H1 (cell line): ENCODE measurements around the gene GPR137. TPM values are rescaled to one million over a fixed set of nuclear protein-coding genes. Genes with fewer than 3 reads are reported as not detected.

ENCODE experiments used
- CTCF ChIA-PET: fragments of 300-600 bp; sonication (Branson Sonifier 250); formaldehyde crosslinking; loops from one replicate; lab custom pipeline; 2021; ENCODE audit not compliant: partially characterized antibody; lab: Charles Lee
- POLR2A ChIA-PET: fragments of 300-600 bp; sonication (Branson Sonifier 250); formaldehyde crosslinking; loops from one replicate; lab custom pipeline; 2021; ENCODE audit warnings: inconsistent platforms; ENCODE audit not compliant: partially characterized antibody; lab: Charles Lee
- DNase-seq, 2 experiments: peaks; one replicate each; pipeline versions ENCODE4 v3.0.0 to v3.0.0-alpha.2; 2010 to 2022; ENCODE audit warnings: low spot score in 2 of 2, low read depth in 1 of 2, mixed read lengths in 1 of 2
- FAIRE-seq: peaks from 2 replicates; lab custom pipeline; 2011; peaks lifted over from hg19 to GRCh38; lab: Jason Lieb, UNC
- H2AFZ ChIP-seq: 2 replicates; pipeline ENCODE4 v1.8.1; 2012; ENCODE audit warnings: low read length, inconsistent platforms
- H2AK5ac ChIP-seq: 2 replicates; pipeline ENCODE4 v1.6.1; 2013; ENCODE audit warnings: low read depth, low read length
- H2BK120ac ChIP-seq: replicated peaks from 2 replicates; pipeline ENCODE3; 2013; ENCODE audit warnings: low read depth, low read length, inconsistent platforms
- H2BK12ac ChIP-seq: 2 replicates; pipeline ENCODE4 v1.6.1; 2013; ENCODE audit warnings: low read depth, low read length
- H2BK15ac ChIP-seq: 2 replicates; pipeline ENCODE4 v1.6.1; 2013; ENCODE audit warnings: low read length
- H2BK20ac ChIP-seq: 2 replicates; pipeline ENCODE4 v1.6.1; 2013; ENCODE audit warnings: low read length
- H2BK5ac ChIP-seq: 2 replicates; pipeline ENCODE4 v1.6.1; 2013; ENCODE audit warnings: low read depth, low read length
- H3K14ac ChIP-seq: 2 replicates; pipeline ENCODE4 v1.6.1; 2013; ENCODE audit warnings: inconsistent platforms; ENCODE audit not compliant: insufficient read length
- H3K18ac ChIP-seq: 2 replicates; pipeline ENCODE4 v1.6.1; 2013; ENCODE audit warnings: low read length; ENCODE audit errors: extremely low read depth
- H3K23ac ChIP-seq: 2 replicates; pipeline ENCODE4 v1.6.1; 2013; ENCODE audit warnings: inconsistent platforms; ENCODE audit not compliant: insufficient read length
- H3K23me2 ChIP-seq: 2 replicates; pipeline ENCODE4 v1.6.1; 2013; ENCODE audit warnings: low read depth, low read length
- H3K27ac ChIP-seq: 2 replicates; pipeline ENCODE4 v1.6.1; 2011; ENCODE audit warnings: low read depth, low read length, inconsistent platforms
- H3K27me3 ChIP-seq, 4 experiments: replicated peaks in 1 of 4; 1 replicate in 1 of 4; 2 replicates in 3 of 4; pipeline versions ENCODE4 v1.6.1 to v1.8.1; 2011 to 2013; ENCODE audit warnings: low read length in 3 of 4, mild to moderate bottlenecking in 3 of 4, inconsistent platforms in 2 of 4, mixed read lengths in 2 of 4, moderate library complexity in 1 of 4; ENCODE audit not compliant: control insufficient read depth in 3 of 4, insufficient read depth in 3 of 4; ENCODE audit errors: extremely low read depth in 1 of 4
- H3K36me3 ChIP-seq, 4 experiments: 2 replicates each; pipeline versions ENCODE4 v1.6.1 to v1.8.1; 2011 to 2013; ENCODE audit warnings: mild to moderate bottlenecking in 4 of 4, low read length in 3 of 4, moderate library complexity in 2 of 4, control low read depth in 1 of 4, inconsistent platforms in 1 of 4; ENCODE audit not compliant: insufficient read depth in 4 of 4, control insufficient read depth in 2 of 4
- H3K4ac ChIP-seq: replicated peaks from 2 replicates; pipeline ENCODE3; 2013; ENCODE audit warnings: low read length, low read depth, mixed read lengths, inconsistent platforms; ENCODE audit not compliant: insufficient read length
- H3K4me1 ChIP-seq, 4 experiments: replicated peaks in 1 of 4; 1 replicate in 1 of 4; 2 replicates in 3 of 4; pipeline versions ENCODE4 v1.6.1 to v1.8.1; 2011 to 2013; ENCODE audit warnings: low read length in 3 of 4, inconsistent platforms in 2 of 4, mixed read lengths in 1 of 4; ENCODE audit not compliant: insufficient read depth in 4 of 4, control insufficient read depth in 3 of 4
- H3K4me2 ChIP-seq, 2 experiments: 2 replicates each; pipeline versions ENCODE4 v1.6.1 to v1.8.1; 2011 to 2013; ENCODE audit warnings: low read depth in 2 of 2, low read length in 2 of 2, control low read depth in 1 of 2, inconsistent platforms in 1 of 2, mild to moderate bottlenecking in 1 of 2; ENCODE audit not compliant: insufficient read depth in 1 of 2
- H3K4me3 ChIP-seq, 4 experiments: fragments of 200-600, 300-600 bp in 1 of 4; sonication (generic), shearing (Covaris generic), sonication (Bioruptor Twin) in 1 of 4; 2 replicates each; pipeline versions ENCODE4 v1.5.1 to v1.8.1; 2011 to 2016; ENCODE audit warnings: low read length in 4 of 4, low read depth in 3 of 4, control low read depth in 2 of 4, inconsistent platforms in 2 of 4, mild to moderate bottlenecking in 2 of 4, mixed read lengths in 1 of 4, moderate library complexity in 1 of 4; ENCODE audit not compliant: insufficient read depth in 2 of 4; ENCODE audit errors: extremely low read depth in 1 of 4
- H3K56ac ChIP-seq: replicated peaks from 2 replicates; pipeline ENCODE3; 2013; ENCODE audit warnings: low read depth, mild to moderate bottlenecking, mixed read lengths, low read length, inconsistent platforms; ENCODE audit not compliant: insufficient read length
- H3K79me1 ChIP-seq: 2 replicates; pipeline ENCODE4 v1.6.1; 2013; ENCODE audit warnings: low read depth, low read length, control low read depth
- H3K79me2 ChIP-seq, 2 experiments: 2 replicates each; pipeline versions ENCODE4 v1.6.1 to v1.8.1; 2012 to 2013; ENCODE audit warnings: low read length in 2 of 2, mild to moderate bottlenecking in 2 of 2, inconsistent platforms in 1 of 2; ENCODE audit not compliant: insufficient read depth in 2 of 2, control insufficient read depth in 1 of 2
- H3K9ac ChIP-seq, 4 experiments: replicated peaks in 1 of 4; 1 replicate in 1 of 4; 2 replicates in 3 of 4; pipeline versions ENCODE4 v1.6.1 to v1.8.1; 2011 to 2013; ENCODE audit warnings: low read depth in 3 of 4, low read length in 3 of 4, control low read depth in 2 of 4, mild to moderate bottlenecking in 2 of 4, moderate library complexity in 2 of 4, inconsistent platforms in 1 of 4; ENCODE audit errors: extremely low read depth in 1 of 4
- H3K9me3 ChIP-seq, 2 experiments: 2 replicates each; pipeline versions ENCODE4 v1.6.1 to v1.8.1; 2012 to 2013; ENCODE audit warnings: mild to moderate bottlenecking in 2 of 2, moderate library complexity in 2 of 2, control low read depth in 1 of 2, inconsistent platforms in 1 of 2, low read depth in 1 of 2, low read length in 1 of 2, mixed read lengths in 1 of 2; ENCODE audit not compliant: insufficient read depth in 2 of 2
- H4K20me1 ChIP-seq, 2 experiments: replicated peaks in 1 of 2; 2 replicates each; pipeline versions ENCODE3 to v1.8.1; 2011 to 2013; ENCODE audit warnings: inconsistent platforms in 2 of 2, low read length in 2 of 2, mild to moderate bottlenecking in 1 of 2; ENCODE audit not compliant: insufficient read depth in 2 of 2, control insufficient read depth in 1 of 2
- H4K5ac ChIP-seq: 2 replicates; pipeline ENCODE4 v1.6.1; 2013; ENCODE audit warnings: low read length, low read depth, mixed read lengths, inconsistent platforms; ENCODE audit not compliant: insufficient read length
- H4K8ac ChIP-seq: 2 replicates; pipeline ENCODE4 v1.8.0; 2013; ENCODE audit warnings: mild to moderate bottlenecking, moderate library complexity, low read length, inconsistent platforms; ENCODE audit not compliant: insufficient read depth; ENCODE audit errors: extremely low read depth
- H4K91ac ChIP-seq: replicated peaks from 2 replicates; pipeline ENCODE3; 2013; ENCODE audit warnings: low read length, mixed read lengths, inconsistent platforms; ENCODE audit not compliant: insufficient read length
- YY1 ChIP-seq: IDR thresholded peaks from 2 replicates; pipeline ENCODE4 v1.6.1; 2011; ENCODE audit warnings: low read depth, mild to moderate bottlenecking, low read length
- WGBS, 2 experiments: shearing (Covaris generic) in 1 of 2; methylation state at CpG; one replicate each; pipeline versions ENCODE4 v1.1.6 to v1.1.7; 2013 to 2015; ENCODE audit warnings: low lambda C conversion rate in 2 of 2, mixed read lengths in 2 of 2, inconsistent platforms in 1 of 2, low coverage in 1 of 2, missing lambda C conversion rate in 1 of 2; ENCODE audit not compliant: insufficient replicate concordance in 2 of 2, insufficient coverage in 1 of 2, insufficient read length in 1 of 2; ENCODE audit errors: extremely low coverage in 1 of 2, missing lambda C conversion rate in 1 of 2; 5-methylcytosine and 5-hydroxymethylcytosine counted together
- polyA plus RNA-seq, 7 experiments: library from polyadenylated mRNA; depleted of rRNA in 3 of 7; stranded (reverse) in 5 of 7; unstranded in 2 of 7; fragments of >200 nt in 5 of 7; fragments of 200-250 nt in 2 of 7; gene quantifications; 1 replicate in 5 of 7; 2 replicates in 1 of 7; 4 replicates in 1 of 7; pipeline versions ENCODE4 v1.2.1 to v1.2.3, GENCODE V29; 2011 to 2013; ENCODE audit warnings: missing spikeins in 2 of 7, mixed read lengths in 2 of 7
- total RNA-seq: library from RNA; stranded (reverse); fragmentation: NEBNext Ultra II Directional; extraction: Animal tissue kit (Norgen Biotek cat#: 25700); gene quantifications from 2 replicates; pipeline ENCODE4 v1.2.1, GENCODE V29; 2021

The GPR137 gene
- total and polyA plus RNA-seq, 2 of the 8 experiments (the other 6 are each of a cell fraction or from before 2014, with no cell fraction given) = 36.2 to 37.8 TPM

- H3K4me1 ChIP-seq = peaks cover 0 to 16% (median 8%) of the 10 kb centered on the region in 4 experiments; a peak in 6 of 7 replicates
- H4K20me1 ChIP-seq = peaks cover 0 to 13% of the 10 kb centered on the region in 2 experiments
- peak overlapping the region; percentile 90 for H4K8ac ChIP-seq
- peak overlapping the region; percentile 82 to 85 for H3K4me2 ChIP-seq
- POLR2A ChIA-PET = interaction anchor here (0.8 to 13.1 kb wide), 6 partner anchors 7 to 55 kb away, joined by 4 to 352 read pairs (median 6); partner anchors contain the start of genes FKBP2, NUDT22, PLCB3 and PPP1R14B
- H3K9me3 ChIP-seq = no peaks in the 10 kb centered on the region
- no peak for DNase-seq
- H2BK20ac ChIP-seq = no peak overlapping the region
- H3K9ac ChIP-seq = no peak overlapping the region; a peak in 2 of 7 replicates
- H3K79me1 ChIP-seq = no peaks in the 10 kb centered on the region
- H3K18ac ChIP-seq = no peak overlapping the region
- H4K91ac ChIP-seq = peak overlapping the region; percentile 17
- H3K23ac ChIP-seq = no peak overlapping the region
- H4K5ac ChIP-seq = no peak overlapping the region
- no peak overlapping the region for H3K56ac ChIP-seq
- H3K4ac ChIP-seq = peak overlapping the region; percentile 27
- H3K79me2 ChIP-seq = peaks cover 0 to 6% of the 10 kb centered on the region in 2 experiments; a peak in 1 of 4 replicates
- TF ChIP-seq YY1 = no peak
- no peak for FAIRE-seq
- H3K27ac ChIP-seq = peak overlapping the region; percentile 87; the same call in 1 of the 2 replicates
- no peak overlapping the region for H3K14ac ChIP-seq
- CTCF ChIA-PET = interaction anchor here (1.6 to 4.5 kb wide), 2 partner anchors 12 to 33 kb away, joined by 4 to 26 read pairs; partner anchors contain the start of gene PLCB3
- H3K23me2 ChIP-seq = peaks cover 14% of the 10 kb centered on the region
- H2BK5ac ChIP-seq = peak overlapping the region; percentile 88
- H2AFZ ChIP-seq = no peak overlapping the region
- 90% methylated on average over 11 of the region's 11 CpGs; no CpG with 5 or more reads in 1 of the 2 experiments for WGBS, 2 experiments
- peaks cover 0 to 16% (median 7%) of the 10 kb centered on the region in 4 experiments; a peak in 4 of 8 replicates for H3K36me3 ChIP-seq
- H2AK5ac ChIP-seq = peak overlapping the region; percentile 26; the same call in 1 of the 2 replicates
- no peak overlapping the region for H2BK120ac ChIP-seq
- peak overlapping the region; percentile 84; the same call in 1 of the 2 replicates for H2BK12ac ChIP-seq
- H3K4me3 ChIP-seq = peak overlapping the region; percentile 67 to 82 (median 78); a peak in 7 of 8 replicates
- H2BK15ac ChIP-seq = no peak overlapping the region
- peaks cover 0 to 3% (median 0%) of the 10 kb centered on the region in 4 experiments; a peak in 2 of 7 replicates for H3K27me3 ChIP-seq
Observed at GRCh38 chr11:64239662-64240434, 45.8 kb upstream of the GPR137 start.
